22Rv1 (cell line): ENCODE results near the gene VRK3.
"Not testable (repeated sequence)": the region's sequence is repeated elsewhere in the genome, so short reads cannot be mapped to it uniquely, and the experiment has no call there.

ENCODE experiments used
- CTCF ChIP-seq: fragments of 450-650 bp; IDR thresholded peaks from 2 replicates; pipeline ENCODE4 v1.5.1; 2017; ENCODE audit warnings: mild to moderate bottlenecking
- ZFX ChIP-seq: fragments of 450-650 bp; IDR thresholded peaks from 2 replicates; pipeline ENCODE4 v1.6.1; 2017; ENCODE audit warnings: antibody characterized with exemption, borderline replicate concordance

- TF ChIP-seq CTCF, ZFX: not testable (repeated sequence)
Observed at GRCh38 chr19:50068382-50068781, 43.2 kb upstream of the VRK3 start.
